GM18507 (cell line): ENCODE results near the gene OPRPN.

Experiments
- DNase-seq: peaks from one replicate; pipeline ENCODE4 v3.0.0; 2011; ENCODE audit warnings: low read depth; ENCODE audit not compliant: insufficient read length; ENCODE audit errors: extremely low spot score
- FAIRE-seq: peaks from 2 replicates; lab custom pipeline; 2011; peaks lifted over from hg19 to GRCh38; lab: Jason Lieb, UNC

OPRPN gene

GRCh38 chr4:70449220-70449619 lies 51.5 kb downstream of the OPRPN start:
- FAIRE-seq (no peak), DNase-seq (no peak)

GRCh38 chr4:70452946-70453345 lies 55.2 kb downstream of the OPRPN start:
- FAIRE-seq (no peak), DNase-seq (no peak)
